ENCODE data around the gene MPZL1. TPM values are rescaled to one million over a fixed set of nuclear protein-coding genes. Genes with fewer than 3 reads are reported as not detected.

The MPZL1 gene
- total RNA-seq, 1 donor from 2014 or later, result 69.7 TPM

DNA sequence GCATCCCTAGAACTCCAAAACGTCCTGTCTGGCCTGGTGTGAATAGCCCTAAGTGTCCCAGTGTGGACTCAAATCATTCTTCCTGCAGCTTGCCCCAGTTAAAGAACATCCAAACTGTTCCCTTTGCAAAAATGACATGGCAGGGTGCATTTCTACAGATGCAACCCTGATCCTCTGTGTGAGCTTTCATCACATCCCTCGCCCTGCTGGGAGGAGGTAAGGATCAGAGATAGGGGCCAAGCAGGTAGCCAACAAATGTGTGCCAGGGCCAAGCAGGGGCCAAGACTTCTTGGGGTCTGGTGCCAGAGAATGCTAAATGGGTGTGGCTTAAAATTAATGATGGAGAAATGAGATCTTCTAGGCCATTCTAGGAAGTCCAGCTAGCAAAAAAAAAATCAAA is 27.1 kb upstream of the MPZL1 start:
- Histone ChIP-seq H3K9me3 (no peaks in the 10 kb centered on the region), H3K36me3 (no peaks in the 10 kb centered on the region), H3K27me3 (no peaks in the 10 kb centered on the region), H3K4me1 (peaks cover 11% of the 10 kb centered on the region), H3K4me3 (no peak overlapping the region), H3K27ac (no peak overlapping the region)
- intact Hi-C loops (cut with DNase I), result no loop called here
- TF ChIP-seq, protein P1, sequence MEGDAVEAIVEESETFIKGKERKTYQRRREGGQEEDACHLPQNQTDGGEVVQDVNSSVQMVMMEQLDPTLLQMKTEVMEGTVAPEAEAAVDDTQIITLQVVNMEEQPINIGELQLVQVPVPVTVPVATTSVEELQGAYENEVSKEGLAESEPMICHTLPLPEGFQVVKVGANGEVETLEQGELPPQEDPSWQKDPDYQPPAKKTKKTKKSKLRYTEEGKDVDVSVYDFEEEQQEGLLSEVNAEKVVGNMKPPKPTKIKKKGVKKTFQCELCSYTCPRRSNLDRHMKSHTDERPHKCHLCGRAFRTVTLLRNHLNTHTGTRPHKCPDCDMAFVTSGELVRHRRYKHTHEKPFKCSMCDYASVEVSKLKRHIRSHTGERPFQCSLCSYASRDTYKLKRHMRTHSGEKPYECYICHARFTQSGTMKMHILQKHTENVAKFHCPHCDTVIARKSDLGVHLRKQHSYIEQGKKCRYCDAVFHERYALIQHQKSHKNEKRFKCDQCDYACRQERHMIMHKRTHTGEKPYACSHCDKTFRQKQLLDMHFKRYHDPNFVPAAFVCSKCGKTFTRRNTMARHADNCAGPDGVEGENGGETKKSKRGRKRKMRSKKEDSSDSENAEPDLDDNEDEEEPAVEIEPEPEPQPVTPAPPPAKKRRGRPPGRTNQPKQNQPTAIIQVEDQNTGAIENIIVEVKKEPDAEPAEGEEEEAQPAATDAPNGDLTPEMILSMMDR (IDR thresholded peaks at IDR 0.05), result no peak
- TF ChIP-seq POLR2A (IDR thresholded peaks at IDR 0.05) (no peak), POLR2AphosphoS5 (IDR thresholded peaks at IDR 0.05; ENCODE audit: insufficient read depth in 1 of 2, low read depth in 1 of 2) (no peak)
- DNase-seq (ENCODE audit: extremely low spot score in 2 of 2), result no peak

DNA sequence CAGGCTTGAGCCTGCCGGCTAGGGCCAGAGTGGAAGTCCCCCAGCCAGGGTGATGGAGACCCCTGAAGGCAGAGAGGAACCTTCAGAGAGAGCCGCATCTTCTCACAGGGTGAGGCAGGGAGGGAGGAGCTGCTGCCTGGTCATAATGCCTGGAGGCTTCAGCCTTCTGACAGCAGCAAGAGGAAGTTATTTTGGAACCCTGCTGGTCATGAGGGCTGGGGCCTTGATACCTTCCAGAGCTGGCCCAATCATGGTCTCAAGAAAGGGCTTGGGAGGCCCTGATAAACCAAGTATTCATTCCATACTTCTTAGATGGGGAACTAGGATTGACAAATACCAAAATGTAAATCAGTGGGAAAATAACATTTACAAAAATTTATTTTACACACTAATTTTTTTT is 26.6 kb upstream of the MPZL1 start:
- Histone ChIP-seq H3K9me3 (no peaks in the 10 kb centered on the region), H3K27ac (no peak overlapping the region), H3K4me3 (no peak overlapping the region), H3K27me3 (no peaks in the 10 kb centered on the region), H3K4me1 (peaks cover 11% of the 10 kb centered on the region), H3K36me3 (no peaks in the 10 kb centered on the region)
- no peak for DNase-seq (ENCODE audit: extremely low spot score in 2 of 2)
- intact Hi-C loops (cut with DNase I), result no loop called here
- TF ChIP-seq, protein P1 (IDR thresholded peaks at IDR 0.05), result no peak
- TF ChIP-seq POLR2AphosphoS5 (IDR thresholded peaks at IDR 0.05; ENCODE audit: insufficient read depth in 1 of 2, low read depth in 1 of 2) (no peak), POLR2A (IDR thresholded peaks at IDR 0.05) (no peak)

DNA sequence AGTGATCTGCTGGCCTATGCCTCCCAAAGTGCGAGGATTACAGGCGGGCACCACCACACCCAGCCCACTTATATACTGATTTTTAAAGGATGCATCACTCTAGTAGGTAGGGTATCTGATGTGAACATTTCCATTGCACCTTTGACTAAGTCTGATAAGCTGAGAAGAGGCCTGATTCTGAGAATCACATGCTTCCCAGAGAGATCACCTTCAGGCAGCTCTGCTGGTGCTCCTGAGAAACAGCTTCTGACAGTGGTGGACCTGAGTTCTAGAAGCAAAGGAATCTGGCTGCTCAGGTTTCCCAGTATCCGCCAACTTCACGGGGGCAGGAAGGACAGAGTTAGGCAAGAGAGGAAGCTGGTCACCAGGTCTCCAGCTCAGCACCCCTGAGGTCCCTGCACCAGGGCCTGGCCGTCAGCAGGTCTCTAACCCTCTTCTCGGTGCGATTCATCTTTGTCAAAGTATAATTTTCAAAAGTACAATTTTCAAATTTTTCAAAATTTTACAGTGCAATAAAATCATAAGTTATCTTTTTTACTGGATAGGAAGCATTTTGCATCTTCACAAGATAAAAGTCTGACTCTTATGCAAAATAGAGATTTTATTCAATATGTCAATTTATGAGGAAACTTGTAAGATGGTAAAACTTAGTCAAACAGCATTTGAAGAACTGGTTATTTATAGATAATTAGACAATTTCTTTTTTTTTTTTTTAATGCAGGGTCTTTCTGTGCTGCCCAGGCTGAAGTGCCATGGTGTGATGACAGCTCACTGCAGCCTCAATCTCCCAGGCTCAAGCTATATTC is 25.8 kb upstream of the MPZL1 start:
- no peak for DNase-seq (ENCODE audit: extremely low spot score in 2 of 2)
- Histone ChIP-seq H3K27ac (no peak overlapping the region), H3K4me3 (no peak overlapping the region), H3K36me3 (no peaks in the 10 kb centered on the region), H3K27me3 (no peaks in the 10 kb centered on the region), H3K9me3 (no peaks in the 10 kb centered on the region), H3K4me1 (peaks cover 11% of the 10 kb centered on the region)
- intact Hi-C loops (cut with DNase I), result no loop called here
- no peak for TF ChIP-seq POLR2A (IDR thresholded peaks at IDR 0.05)
- TF ChIP-seq, protein P1 (IDR thresholded peaks at IDR 0.05), result no peak
- TF ChIP-seq POLR2AphosphoS5 (IDR thresholded peaks at IDR 0.05; ENCODE audit: insufficient read depth in 1 of 2, low read depth in 1 of 2), result no peak

DNA sequence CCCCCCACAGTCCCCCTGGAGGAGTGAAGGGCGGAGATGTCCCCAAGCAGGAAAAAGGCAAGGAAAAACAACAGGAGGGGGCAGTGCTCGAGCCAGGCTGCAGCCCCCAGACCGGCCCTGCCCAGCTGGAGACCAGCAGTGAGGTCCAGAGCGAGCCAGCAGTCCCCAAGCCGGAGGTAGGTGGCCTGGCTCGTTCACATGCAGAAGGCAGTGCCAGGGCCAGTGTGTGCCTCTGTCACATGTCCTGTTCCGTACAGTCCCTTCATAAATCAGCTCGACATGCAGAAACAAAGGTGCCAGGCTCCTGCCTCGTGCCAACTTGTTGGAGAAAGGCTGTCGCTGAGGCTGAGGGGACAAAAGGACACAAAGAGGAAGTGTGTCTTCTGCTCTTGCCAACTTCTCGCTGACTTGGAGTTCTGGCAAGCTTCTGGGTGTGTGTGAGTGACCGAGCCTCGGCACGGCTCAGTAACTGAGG is 24.1 kb upstream of the MPZL1 start:
- DNase-seq (ENCODE audit: extremely low spot score in 2 of 2), result no peak
- no peaks in the 10 kb centered on the region for H3K27me3 ChIP-seq
- H3K27ac ChIP-seq, result no peak overlapping the region
- no peaks in the 10 kb centered on the region for H3K36me3 ChIP-seq
- TF ChIP-seq POLR2AphosphoS5 (IDR thresholded peaks at IDR 0.05; ENCODE audit: insufficient read depth in 1 of 2, low read depth in 1 of 2), result no peak
- TF ChIP-seq POLR2A (IDR thresholded peaks at IDR 0.05), result no peak
- TF ChIP-seq, protein P1 (IDR thresholded peaks at IDR 0.05), result no peak
- no peaks in the 10 kb centered on the region for H3K9me3 ChIP-seq
- intact Hi-C loops (cut with DNase I), result no loop called here
- peaks cover 11% of the 10 kb centered on the region for H3K4me1 ChIP-seq
- no peak overlapping the region for H3K4me3 ChIP-seq

DNA sequence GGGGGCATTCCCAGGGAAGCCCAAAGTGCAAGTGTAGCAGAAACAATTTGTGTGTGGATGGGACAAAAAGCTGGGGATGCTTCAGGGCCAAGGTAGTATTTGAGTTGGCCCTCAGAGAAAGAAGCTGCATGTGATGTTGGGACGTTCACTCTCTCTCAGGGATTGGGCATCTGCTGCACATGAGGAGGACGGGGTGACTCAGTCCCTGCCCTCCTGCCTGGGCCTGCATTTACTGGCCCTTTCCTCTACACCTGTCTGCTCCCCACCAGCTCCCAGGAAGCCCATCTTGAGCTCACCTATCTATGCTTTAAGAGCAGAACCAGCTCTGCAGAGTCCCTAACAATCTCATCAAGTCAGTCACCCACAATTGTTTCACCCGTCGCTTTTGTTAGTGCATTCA is 23.5 kb upstream of the MPZL1 start:
- Histone ChIP-seq H3K9me3 (no peaks in the 10 kb centered on the region), H3K4me1 (peaks cover 11% of the 10 kb centered on the region), H3K27ac (no peak overlapping the region), H3K27me3 (no peaks in the 10 kb centered on the region), H3K4me3 (no peak overlapping the region), H3K36me3 (no peaks in the 10 kb centered on the region)
- TF ChIP-seq POLR2A (IDR thresholded peaks at IDR 0.05), result no peak
- no peak for TF ChIP-seq POLR2AphosphoS5 (IDR thresholded peaks at IDR 0.05; ENCODE audit: insufficient read depth in 1 of 2, low read depth in 1 of 2)
- TF ChIP-seq, protein P1 (IDR thresholded peaks at IDR 0.05), result no peak
- intact Hi-C loops (cut with DNase I), result no loop called here
- no peak for DNase-seq (ENCODE audit: extremely low spot score in 2 of 2)

All from vagina (tissue), 2 donors.